GM12874 (cell line): Measurements from ENCODE around the gene VPS35L.

Experiments
- CTCF ChIP-seq: IDR thresholded peaks from 2 replicates; pipeline ENCODE4 v1.5.1; 2011; ENCODE audit warnings: low read depth, mild to moderate bottlenecking, control low read depth, low read length, moderate library complexity; ENCODE audit not compliant: insufficient read depth

Gene VPS35L

GRCh38 chr16:19524356-19524615 is 31.2 kb upstream of the VPS35L start:
- no peak for TF ChIP-seq CTCF

- TF ChIP-seq CTCF: no peak
Measured at GRCh38 chr16:19524616-19525384, 30.7 kb upstream of the VPS35L start.

GRCh38 chr16:19525385-19525723 is 30.1 kb upstream of the VPS35L start:
- TF ChIP-seq CTCF: no peak

- TF ChIP-seq CTCF: no peak
Measured at GRCh38 chr16:19527161-19527560, 28.3 kb upstream of the VPS35L start.

GRCh38 chr16:19528666-19529065 is 26.8 kb upstream of the VPS35L start:
- no peak for TF ChIP-seq CTCF

- no peak for TF ChIP-seq CTCF
Measured at GRCh38 chr16:19532601-19533000, 22.9 kb upstream of the VPS35L start.

GRCh38 chr16:19540241-19540970 is 15.1 kb upstream of the VPS35L start:
- no peak for TF ChIP-seq CTCF
